A549 (cell line): ENCODE measurements around the gene BCR. TPM values are rescaled to one million over a fixed set of nuclear protein-coding genes. Genes with fewer than 3 reads are reported as not detected.

ENCODE experiments used
- ATAC-seq, 2 experiments: fragments of 200-7000 bp in 1 of 2; fragments of >200 bp in 1 of 2; cut with Nextera tagmentation in 1 of 2; cut with Tn5 transposase in 1 of 2; 3 replicates each; pipeline versions ENCODE4 v1.8.0 to v1.9.1; 2018 to 2020; ENCODE audit warnings: mild to moderate bottlenecking in 1 of 2, moderate library complexity in 1 of 2
- CTCF ChIA-PET: fragments of 300-600 bp; sonication (Branson Sonifier 250); formaldehyde crosslinking; extraction: SDS; loops from one replicate; lab custom pipeline; 2021; ENCODE audit warnings: antibody characterized with exemption, inconsistent platforms; lab: Yijun Ruan, JAX
- POLR2A ChIA-PET: fragments of 350-600 bp; formaldehyde crosslinking; extraction: SDS; loops from one replicate; lab custom pipeline; 2021; ENCODE audit warnings: antibody characterized with exemption, inconsistent platforms; lab: Yijun Ruan, JAX
- DNase-seq, 2 experiments: peaks; one replicate each; pipeline versions ENCODE4 v3.0.0 to v3.0.0-alpha.2; 2011 to 2016; ENCODE audit warnings: low read depth in 1 of 2, low spot score in 1 of 2
- FAIRE-seq: peaks from 2 replicates; lab custom pipeline; 2011; peaks lifted over from hg19 to GRCh38; lab: Jason Lieb, UNC
- H3K27ac ChIP-seq, 2 experiments: fragments of >200 bp; sonication (Bioruptor Twin); formaldehyde crosslinking; 3 replicates each; pipeline ENCODE4 v1.5.1; 2016 to 2017
- H3K4me1 ChIP-seq: fragments of >200 bp; sonication (Bioruptor Twin); formaldehyde crosslinking; 3 replicates; pipeline ENCODE4 v1.6.1; 2016
- H3K4me2 ChIP-seq: fragments of >200 bp; sonication (Bioruptor Twin); formaldehyde crosslinking; 3 replicates; pipeline ENCODE4 v1.6.1; 2016
- H3K4me3 ChIP-seq: fragments of >200 bp; sonication (Bioruptor Twin); formaldehyde crosslinking; 3 replicates; pipeline ENCODE4 v1.5.1; 2016
- H3K9me3 ChIP-seq: fragments of >200 bp; sonication (Bioruptor Twin); formaldehyde crosslinking; 3 replicates; pipeline ENCODE4 v1.6.1; 2016
- CEBPB ChIP-seq, 2 experiments: fragments of >200 bp in 1 of 2; sonication (Bioruptor Twin) in 1 of 2; formaldehyde crosslinking in 1 of 2; IDR thresholded peaks; 2 replicates each; pipeline ENCODE4 v1.6.1; 2012 to 2016
- FOSB ChIP-seq: fragments of 250-450 bp; sonication (Bioruptor Pico); IDR thresholded peaks from 2 replicates; pipeline ENCODE4 v1.5.0; 2020; ENCODE audit warnings: mild to moderate bottlenecking, moderate library complexity
- FOXS1 ChIP-seq: fragments of 250-450 bp; sonication (Bioruptor Pico); IDR thresholded peaks from 2 replicates; pipeline ENCODE4 v1.5.0; 2020; ENCODE audit warnings: mild to moderate bottlenecking, moderate library complexity
- GATA3 ChIP-seq: IDR thresholded peaks from 2 replicates; pipeline ENCODE4 v1.6.1; 2012; ENCODE audit warnings: borderline replicate concordance
- HEYL ChIP-seq: fragments of 250-450 bp; sonication (Bioruptor Pico); IDR thresholded peaks from 2 replicates; pipeline ENCODE4 v1.8.0; 2021; ENCODE audit warnings: mild to moderate bottlenecking, moderate library complexity
- HOXA7 ChIP-seq: fragments of 250-450 bp; sonication (Bioruptor Pico); IDR thresholded peaks from 2 replicates; pipeline ENCODE4 v1.5.0; 2020; ENCODE audit warnings: mild to moderate bottlenecking, moderate library complexity
- KDM5A ChIP-seq: fragments of 200-600 bp; sonication (generic); IDR thresholded peaks from 2 replicates; pipeline ENCODE4 v1.6.1; 2016; ENCODE audit warnings: antibody characterized with exemption, mild to moderate bottlenecking
- MAFK ChIP-seq: fragments of 450-650 bp; IDR thresholded peaks from 2 replicates; pipeline ENCODE4 v1.6.1; 2014; ENCODE audit not compliant: partially characterized antibody
- MYC ChIP-seq: IDR thresholded peaks from 2 replicates; pipeline ENCODE4 v1.6.1; 2012; ENCODE audit warnings: mild to moderate bottlenecking, inconsistent platforms, low read length, improper control_type of control experiment, borderline replicate concordance
- NFE2L2 ChIP-seq: fragments of 150-350 bp; conservative IDR thresholded peaks from 2 replicates; pipeline ENCODE4 v1.6.1; 2014; ENCODE audit warnings: low read length
- NPAS2 ChIP-seq: fragments of 250-450 bp; sonication (Bioruptor Pico); IDR thresholded peaks from 2 replicates; pipeline ENCODE4 v1.8.0; 2022; ENCODE audit warnings: mild to moderate bottlenecking, moderate library complexity, borderline replicate concordance
- RAD21 ChIP-seq, 2 experiments: fragments of >200 bp in 1 of 2; sonication (Bioruptor Twin) in 1 of 2; formaldehyde crosslinking in 1 of 2; IDR thresholded peaks in 1 of 2; conservative IDR thresholded peaks in 1 of 2; 2 replicates in 1 of 2; 3 replicates in 1 of 2; pipeline ENCODE4 v1.6.1; 2012 to 2018; ENCODE audit warnings: inconsistent platforms in 1 of 2
- RARB ChIP-seq: fragments of 250-450 bp; sonication (Bioruptor Pico); IDR thresholded peaks from 2 replicates; pipeline ENCODE4 v1.8.0; 2021; ENCODE audit warnings: mild to moderate bottlenecking, moderate library complexity
- SMC3 ChIP-seq: fragments of >200 bp; sonication (Bioruptor Twin); formaldehyde crosslinking; IDR thresholded peaks from 3 replicates; pipeline ENCODE4 v1.6.1; 2018; ENCODE audit warnings: inconsistent platforms
- TFCP2L1 ChIP-seq: fragments of 250-450 bp; sonication (Bioruptor Pico); IDR thresholded peaks from 2 replicates; pipeline ENCODE4 v1.5.0; 2021; ENCODE audit warnings: mild to moderate bottlenecking
- ZC3H11A ChIP-seq: fragments of 450-650 bp; IDR thresholded peaks from 2 replicates; pipeline ENCODE4 v1.6.1; 2014; ENCODE audit warnings: antibody characterized with exemption, mild to moderate bottlenecking
- ZNF302 ChIP-seq: fragments of 250-450 bp; sonication (Bioruptor Pico); IDR thresholded peaks from 2 replicates; pipeline ENCODE4 v1.9.0; 2021; ENCODE audit warnings: inconsistent platforms, mild to moderate bottlenecking, moderate library complexity
- WGBS: methylation state at CpG from one replicate; pipeline ENCODE4 v1.1.6; 2017; ENCODE audit errors: missing lambda C conversion rate; 5-methylcytosine and 5-hydroxymethylcytosine counted together
- polyA plus RNA-seq, 4 experiments: library from polyadenylated mRNA; depleted of rRNA in 3 of 4; stranded (reverse); fragments of >200 nt; fragmentation: RNase III in 1 of 4; extraction: RNeasy Plus Mini Kit Qiagen cat#74134 plus additional on column Dnase treatment in 1 of 4; gene quantifications; 2 replicates in 3 of 4; 3 replicates in 1 of 4; pipeline ENCODE4 v1.2.3, GENCODE V29; 2011 to 2017
- TF ChIP-seq, protein P1 (sequence below): fragments of >200 bp; sonication (Bioruptor Twin); formaldehyde crosslinking; IDR thresholded peaks from 3 replicates; pipeline ENCODE4 v1.5.1; 2016
- TF ChIP-seq, protein P2 (sequence below): IDR thresholded peaks from 2 replicates; pipeline ENCODE4 v1.6.1; 2012; ENCODE audit warnings: low read depth, borderline replicate concordance

Gene BCR
- polyA plus RNA-seq, 2 of the 4 experiments (the other 2 are of a cell fraction): 14.7 to 16.4 TPM

DNA sequence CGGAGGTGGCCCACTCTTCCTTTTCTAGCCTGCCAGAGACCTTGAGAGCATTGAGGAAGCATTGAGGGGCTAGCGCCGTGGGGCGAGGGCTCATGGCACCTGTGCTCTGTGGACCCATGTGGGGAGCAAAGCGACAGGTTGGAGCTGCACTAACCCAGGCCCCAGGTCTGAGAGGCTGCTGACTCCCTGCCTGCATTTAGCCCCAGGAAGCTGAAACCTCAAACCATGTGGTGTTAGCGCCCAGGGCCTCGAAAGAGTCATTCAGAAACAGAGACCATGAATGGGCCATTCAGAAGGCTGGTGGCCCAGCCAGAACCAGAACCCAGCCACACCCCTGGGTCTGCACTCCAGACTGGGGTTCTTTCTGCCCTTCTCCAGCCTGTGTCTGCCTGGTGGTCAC lies 88.6 kb downstream of the BCR start:
- POLR2A ChIA-PET: interaction anchor here (0.5 kb wide), 1 partner anchor 25 kb away, joined by 6 read pairs; no protein-coding TSS in a partner anchor
- TF ChIP-seq SMC3: no peak
- no peak for TF ChIP-seq FOXS1
- no peak for TF ChIP-seq MAFK
- TF ChIP-seq FOSB (CRISPR knock-in tag): no peak
- TF ChIP-seq ZC3H11A: no peak
- TF ChIP-seq, protein P1, sequence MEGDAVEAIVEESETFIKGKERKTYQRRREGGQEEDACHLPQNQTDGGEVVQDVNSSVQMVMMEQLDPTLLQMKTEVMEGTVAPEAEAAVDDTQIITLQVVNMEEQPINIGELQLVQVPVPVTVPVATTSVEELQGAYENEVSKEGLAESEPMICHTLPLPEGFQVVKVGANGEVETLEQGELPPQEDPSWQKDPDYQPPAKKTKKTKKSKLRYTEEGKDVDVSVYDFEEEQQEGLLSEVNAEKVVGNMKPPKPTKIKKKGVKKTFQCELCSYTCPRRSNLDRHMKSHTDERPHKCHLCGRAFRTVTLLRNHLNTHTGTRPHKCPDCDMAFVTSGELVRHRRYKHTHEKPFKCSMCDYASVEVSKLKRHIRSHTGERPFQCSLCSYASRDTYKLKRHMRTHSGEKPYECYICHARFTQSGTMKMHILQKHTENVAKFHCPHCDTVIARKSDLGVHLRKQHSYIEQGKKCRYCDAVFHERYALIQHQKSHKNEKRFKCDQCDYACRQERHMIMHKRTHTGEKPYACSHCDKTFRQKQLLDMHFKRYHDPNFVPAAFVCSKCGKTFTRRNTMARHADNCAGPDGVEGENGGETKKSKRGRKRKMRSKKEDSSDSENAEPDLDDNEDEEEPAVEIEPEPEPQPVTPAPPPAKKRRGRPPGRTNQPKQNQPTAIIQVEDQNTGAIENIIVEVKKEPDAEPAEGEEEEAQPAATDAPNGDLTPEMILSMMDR: no peak
- TF ChIP-seq, protein P2, sequence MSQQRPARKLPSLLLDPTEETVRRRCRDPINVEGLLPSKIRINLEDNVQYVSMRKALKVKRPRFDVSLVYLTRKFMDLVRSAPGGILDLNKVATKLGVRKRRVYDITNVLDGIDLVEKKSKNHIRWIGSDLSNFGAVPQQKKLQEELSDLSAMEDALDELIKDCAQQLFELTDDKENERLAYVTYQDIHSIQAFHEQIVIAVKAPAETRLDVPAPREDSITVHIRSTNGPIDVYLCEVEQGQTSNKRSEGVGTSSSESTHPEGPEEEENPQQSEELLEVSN: no peak
- TF ChIP-seq RAD21 (conservative IDR thresholded peaks at IDR 0.05 in 1 of 2, IDR thresholded peaks at IDR 0.05 in 1 of 2): no peak
- TF ChIP-seq MYC: no peak
- no peak for TF ChIP-seq HEYL
- TF ChIP-seq GATA3: no peak
- no peak for TF ChIP-seq NFE2L2
- CTCF ChIA-PET: interaction anchor here (1.4 to 1.9 kb wide), 3 partner anchors 13 to 92 kb away, joined by 3 to 6 read pairs (median 4); no protein-coding TSS in a partner anchor
- Histone ChIP-seq H3K4me1 (no peaks in the 10 kb centered on the region), H3K9me3 (no peaks in the 10 kb centered on the region), H3K4me2 (no peak overlapping the region), H3K27ac (no peak overlapping the region), H3K4me3 (no peak overlapping the region)
- FAIRE-seq: no peak
- no CpG with 5 or more reads among the region's 7 CpGs for WGBS
- ATAC-seq: no peak
- DNase-seq: no peak

DNA sequence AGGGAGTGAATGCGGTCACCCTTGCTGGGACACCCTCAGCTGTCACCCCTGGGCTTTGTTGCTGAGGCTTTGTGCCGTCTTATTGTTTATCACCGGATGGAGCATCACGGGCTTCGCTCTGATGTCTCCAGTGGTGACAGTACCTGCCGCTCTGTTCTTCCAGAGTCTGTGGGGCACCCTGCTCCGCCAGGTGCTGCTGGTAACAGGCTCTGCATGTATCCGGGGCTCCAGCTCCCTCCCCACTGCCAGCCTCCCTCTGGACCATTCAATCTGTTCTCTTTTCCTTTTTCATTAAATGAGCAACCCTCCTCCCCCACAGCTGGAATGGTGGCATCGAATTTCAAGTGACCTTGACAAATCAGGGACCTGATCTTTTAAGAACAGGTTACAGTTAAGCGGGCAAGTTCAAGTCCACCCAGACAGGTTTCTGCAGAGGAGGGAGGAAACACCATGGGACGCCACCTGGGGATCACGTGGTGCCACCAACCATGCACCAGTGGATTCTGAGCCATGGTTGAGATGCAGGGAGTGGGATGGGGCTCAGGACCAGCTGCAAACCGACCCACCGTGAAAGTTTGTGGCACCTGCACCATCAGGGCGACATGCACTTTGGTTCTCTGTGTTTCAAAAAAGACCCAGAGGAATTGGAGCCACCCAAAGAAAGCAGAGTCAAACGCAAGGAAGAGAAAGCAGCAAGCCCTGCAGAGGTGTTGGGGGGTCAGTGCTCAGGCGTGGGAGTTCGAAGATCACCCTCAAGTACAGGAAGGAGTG lies 89.3 kb downstream of the BCR start:
- no peak for DNase-seq
- WGBS: 86% methylated on average over 18 of the region's 18 CpGs
- FAIRE-seq: no peak
- H3K9me3 ChIP-seq: no peaks in the 10 kb centered on the region
- no peaks in the 10 kb centered on the region for H3K4me1 ChIP-seq
- no peak overlapping the region for H3K27ac ChIP-seq
- no peak for ATAC-seq
- H3K4me3 ChIP-seq: no peak overlapping the region
- CTCF ChIA-PET: interaction anchor here (1.4 to 4.5 kb wide), 4 partner anchors 12 to 92 kb away, joined by 3 to 38 read pairs (median 5); no protein-coding TSS in a partner anchor
- TF ChIP-seq TFCP2L1 (CRISPR knock-in tag): no peak
- TF ChIP-seq RARB (CRISPR knock-in tag): no peak
- TF ChIP-seq KDM5A: no peak
- no peak for TF ChIP-seq HOXA7 (CRISPR knock-in tag)
- no peak for TF ChIP-seq CEBPB (IDR thresholded peaks at IDR 0.05)
- TF ChIP-seq NPAS2 (CRISPR knock-in tag): no peak
- no peak for TF ChIP-seq GATA3
- TF ChIP-seq, protein P1: no peak
- TF ChIP-seq ZNF302 (CRISPR knock-in tag): no peak
- no peak overlapping the region for H3K4me2 ChIP-seq
- POLR2A ChIA-PET: interaction anchor here (0.5 kb wide), 1 partner anchor 26 kb away, joined by 6 read pairs; no protein-coding TSS in a partner anchor
